ENCODE results near the gene DEFB118. TPM values are rescaled to one million over a fixed set of nuclear protein-coding genes. Genes with fewer than 3 reads are reported as not detected.

The DEFB118 gene, protein sequence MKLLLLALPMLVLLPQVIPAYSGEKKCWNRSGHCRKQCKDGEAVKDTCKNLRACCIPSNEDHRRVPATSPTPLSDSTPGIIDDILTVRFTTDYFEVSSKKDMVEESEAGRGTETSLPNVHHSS
- not detected in 2 replicates for total RNA-seq

DNA sequence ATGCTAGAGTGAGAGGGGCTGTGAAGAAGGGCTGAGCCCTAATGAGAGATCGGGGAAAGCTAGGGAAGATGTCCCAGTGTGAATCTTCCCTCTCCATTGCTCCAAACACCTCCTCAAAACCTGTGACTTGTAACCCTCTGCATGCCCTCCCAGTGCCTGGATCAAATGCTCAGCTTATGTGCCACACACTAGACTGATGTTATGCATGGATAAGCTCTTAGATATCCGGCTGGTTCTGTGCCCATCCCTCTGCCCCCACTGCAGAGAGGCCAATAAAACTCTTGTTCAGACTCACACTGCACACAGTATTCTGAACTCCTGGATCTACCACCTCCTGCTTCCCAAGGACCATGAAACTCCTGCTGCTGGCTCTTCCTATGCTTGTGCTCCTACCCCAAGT is at the start of gene DEFB118:
Gene DEFB118, plus strand, starts transcription at position 301 of the 400 bp plus-strand sequence. Its CDS starts 50 bp downstream, at position 351.

DNA sequence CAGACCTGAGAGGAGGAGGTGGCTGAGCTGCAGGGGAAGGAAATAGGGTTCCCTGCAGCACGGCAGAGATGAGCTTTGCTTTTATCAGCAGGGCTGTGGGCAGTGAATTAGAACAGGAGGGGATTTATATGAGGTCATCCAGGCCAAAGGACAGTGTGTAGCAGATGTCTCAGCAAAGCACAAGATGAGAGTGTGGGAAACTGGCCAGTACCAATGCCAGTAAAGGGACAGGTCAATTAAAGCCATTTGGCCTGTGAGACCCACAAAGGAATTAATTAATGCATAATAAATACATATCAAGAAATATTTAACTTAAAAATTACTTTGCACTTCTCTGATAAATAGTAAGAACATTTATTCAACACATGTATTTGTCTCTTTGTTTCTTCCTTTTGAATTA is 22.1 kb downstream of the DEFB118 start, which contains the start of gene DEFB119:
Gene DEFB119, minus strand, starts transcription at position 101 of the 400 bp plus-strand sequence. CDS start 107 bp downstream, outside the sequence.

DNA sequence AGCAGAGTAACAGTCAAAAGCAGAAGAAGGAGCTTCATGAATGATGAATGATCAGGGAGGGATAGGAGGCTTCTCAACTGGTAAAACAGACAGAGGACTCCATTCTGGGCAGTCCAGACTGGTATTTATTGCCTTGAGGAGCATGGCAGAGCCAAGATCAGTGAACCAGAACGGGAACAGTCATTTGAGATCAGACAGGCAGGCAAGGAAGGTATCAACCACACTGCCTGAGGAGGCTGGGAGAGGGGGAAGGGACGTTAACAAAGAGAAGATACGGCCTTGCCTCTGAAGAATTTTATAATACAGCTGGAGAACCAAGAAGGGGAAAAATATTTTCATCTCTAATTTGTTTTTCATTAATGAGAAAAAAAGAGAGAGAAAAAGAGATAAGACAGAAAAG is 37.7 kb downstream of the DEFB118 start, which contains the start of gene DEFB121:
Gene DEFB121, minus strand, starts transcription at position 101 of the 400 bp plus-strand sequence. Its CDS starts 63 bp downstream, at position 38.

Other genes starting within 250 kb of the DEFB118 start
- gene DEFB115, start 110.9 kb upstream of the DEFB118 start, total RNA-seq: not detected in 2 replicates
- not detected in 2 replicates for gene DEFB116, start 60.0 kb upstream of the DEFB118 start, total RNA-seq
- gene DEFB119, start 22.0 kb downstream of the DEFB118 start, total RNA-seq: not detected in 2 replicates
- not detected in 2 replicates for gene DEFB121, start 37.6 kb downstream of the DEFB118 start, total RNA-seq
- gene DEFB123, start 72.0 kb downstream of the DEFB118 start, total RNA-seq: not detected in 2 replicates
- gene DEFB124, start 106.5 kb downstream of the DEFB118 start, total RNA-seq: not detected in 2 replicates
- 0.07 and 4.0 TPM in 2 replicates for gene REM1, start 106.7 kb downstream of the DEFB118 start, total RNA-seq
- 101 and 113 TPM in 2 replicates for gene HM13, start 145.8 kb downstream of the DEFB118 start, total RNA-seq
- gene ID1, start 236.7 kb downstream of the DEFB118 start, total RNA-seq: 54.3 and 178 TPM in 2 replicates